GM21825 (cell line): ENCODE results near the gene PDHX.

Source experiments
- ATAC-seq: cut with Tn5 transposase; IDR thresholded peaks from one replicate; pipeline ENCODE4 v1.9.1; 2021; ENCODE audit warnings: mild to moderate bottlenecking, moderate library complexity; ENCODE audit not compliant: unreplicated experiment

The PDHX gene

GRCh38 chr11:35043936-35044335, 127.5 kb downstream of the PDHX start:
- no peak for ATAC-seq

- peak; percentile 44 for ATAC-seq
Measured at GRCh38 chr11:35045236-35045820, 128.9 kb downstream of the PDHX start.
